ENCODE measurements around the gene MRPL43.

Gene MRPL43

GRCh38 chr10:100981178-100981772 lies 6.0 kb downstream of the MRPL43 start:
- no peak for DNase-seq (ENCODE audit: low read depth)
- no peak for TF ChIP-seq CTCF (IDR thresholded peaks at IDR 0.05; ENCODE audit: low read depth, low read length, missing control alignments)
- H3K4me3 ChIP-seq (ENCODE audit: low read depth, low read length), result no peak overlapping the region

- TF ChIP-seq CTCF (IDR thresholded peaks at IDR 0.05; ENCODE audit: low read depth, low read length, missing control alignments), result no peak
- no peak overlapping the region for H3K4me3 ChIP-seq (ENCODE audit: low read depth, low read length)
- DNase-seq (ENCODE audit: low read depth), result no peak
Measured at GRCh38 chr10:100980711-100981110, 6.6 kb downstream of the MRPL43 start.

DNA sequence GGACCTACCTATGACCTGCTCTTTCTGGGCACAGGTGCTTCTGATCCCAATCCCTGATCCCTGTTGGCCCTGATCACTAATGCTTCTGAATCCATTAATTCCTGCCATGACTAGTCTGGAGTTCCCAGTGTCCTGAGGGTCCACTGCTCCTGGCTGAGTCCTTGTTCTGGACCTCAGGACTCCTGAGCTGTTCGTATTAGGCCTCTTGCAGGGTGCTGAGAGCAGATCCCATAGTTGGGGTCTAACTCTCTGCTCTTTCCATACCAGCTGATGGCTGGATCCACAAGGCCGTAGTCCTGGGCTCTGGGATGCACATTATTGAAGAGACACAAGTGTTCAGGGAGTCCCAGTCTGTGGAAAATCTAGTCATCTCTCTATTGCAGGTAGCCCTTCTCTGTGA lies 7.0 kb downstream of the MRPL43 start:
- H3K4me3 ChIP-seq (ENCODE audit: low read depth, low read length), result no peak overlapping the region
- TF ChIP-seq CTCF (IDR thresholded peaks at IDR 0.05; ENCODE audit: low read depth, low read length, missing control alignments), result no peak
- DNase-seq (ENCODE audit: low read depth), result no peak

GRCh38 chr10:100979791-100980272 lies 7.5 kb downstream of the MRPL43 start:
- TF ChIP-seq CTCF (IDR thresholded peaks at IDR 0.05; ENCODE audit: low read depth, low read length, missing control alignments), result no peak
- no peak for DNase-seq (ENCODE audit: low read depth)
- H3K4me3 ChIP-seq (ENCODE audit: low read depth, low read length), result no peak overlapping the region

- no peak for DNase-seq (ENCODE audit: low read depth)
- no peak for TF ChIP-seq CTCF (IDR thresholded peaks at IDR 0.05; ENCODE audit: low read depth, low read length, missing control alignments)
- no peak overlapping the region for H3K4me3 ChIP-seq (ENCODE audit: low read depth, low read length)
Measured at GRCh38 chr10:100978901-100979195, 8.4 kb downstream of the MRPL43 start.

- no peak for DNase-seq (ENCODE audit: low read depth)
Measured at GRCh38 chr10:100978121-100978900, 9.0 kb downstream of the MRPL43 start.

More at GRCh38 chr10:100978121-100978900, 9.0 kb downstream of the MRPL43 start:
- TF ChIP-seq CTCF (IDR thresholded peaks at IDR 0.05; ENCODE audit: low read depth, low read length, missing control alignments), result no peak
- H3K4me3 ChIP-seq (ENCODE audit: low read depth, low read length), result no peak overlapping the region
